ENCODE data around the gene COX8C. TPM values are rescaled to one million over a fixed set of nuclear protein-coding genes. Genes with fewer than 3 reads are reported as not detected.

The COX8C gene
- total RNA-seq, 4 donors from 2014 or later = not detected

GRCh38 chr14:93330609-93331000 is 16.4 kb upstream of the COX8C start:
- ATAC-seq (ENCODE audit: low FRiP score) (no peak), DNase-seq (ENCODE audit: low spot score) (no peak)
- no peak for TF ChIP-seq CTCF (IDR thresholded peaks at IDR 0.05)

- no peak for TF ChIP-seq CTCF (IDR thresholded peaks at IDR 0.05)
- no peak for ATAC-seq (ENCODE audit: low FRiP score)
- DNase-seq (ENCODE audit: low spot score) = no peak
Measured at GRCh38 chr14:93331002-93331727, 15.8 kb upstream of the COX8C start.

- DNase-seq (ENCODE audit: low spot score) (no peak), ATAC-seq (ENCODE audit: low FRiP score) (no peak)
- TF ChIP-seq CTCF (IDR thresholded peaks at IDR 0.05) = no peak
Measured at GRCh38 chr14:93331728-93332396, 15.1 kb upstream of the COX8C start.

- ATAC-seq (ENCODE audit: low FRiP score) (peak; percentile 72), DNase-seq (ENCODE audit: low spot score) (no peak)
- no peak for TF ChIP-seq CTCF (IDR thresholded peaks at IDR 0.05)
Measured at GRCh38 chr14:93332397-93332852, 14.6 kb upstream of the COX8C start.

GRCh38 chr14:93332853-93333630 is 13.9 kb upstream of the COX8C start, which contains the start of gene BTBD7:
Gene BTBD7 (minus strand): TSS chr14:93333036. CDS start chr14:93296051, 36,985 bp downstream.
- ATAC-seq (ENCODE audit: low FRiP score) = peak; percentile 99
- TF ChIP-seq CTCF (IDR thresholded peaks at IDR 0.05) = no peak
- DNase-seq (ENCODE audit: low spot score) = peak; percentile 89

- no peak for DNase-seq (ENCODE audit: low spot score)
- ATAC-seq (ENCODE audit: low FRiP score) = no peak
Measured at GRCh38 chr14:93333631-93334103, 13.3 kb upstream of the COX8C start.

More at GRCh38 chr14:93333631-93334103, 13.3 kb upstream of the COX8C start:
- TF ChIP-seq CTCF (IDR thresholded peaks at IDR 0.05) = no peak
